ENCODE data around the gene DNAJC30. TPM values are rescaled to one million over a fixed set of nuclear protein-coding genes. Genes with fewer than 3 reads are reported as not detected.
"Not testable (repeated sequence)": the region's sequence is repeated elsewhere in the genome, so short reads cannot be mapped to it uniquely, and the experiment has no call there.

Gene DNAJC30
- total RNA-seq, 2 donors from 2014 or later, result 6.3 to 12.9 TPM

DNA sequence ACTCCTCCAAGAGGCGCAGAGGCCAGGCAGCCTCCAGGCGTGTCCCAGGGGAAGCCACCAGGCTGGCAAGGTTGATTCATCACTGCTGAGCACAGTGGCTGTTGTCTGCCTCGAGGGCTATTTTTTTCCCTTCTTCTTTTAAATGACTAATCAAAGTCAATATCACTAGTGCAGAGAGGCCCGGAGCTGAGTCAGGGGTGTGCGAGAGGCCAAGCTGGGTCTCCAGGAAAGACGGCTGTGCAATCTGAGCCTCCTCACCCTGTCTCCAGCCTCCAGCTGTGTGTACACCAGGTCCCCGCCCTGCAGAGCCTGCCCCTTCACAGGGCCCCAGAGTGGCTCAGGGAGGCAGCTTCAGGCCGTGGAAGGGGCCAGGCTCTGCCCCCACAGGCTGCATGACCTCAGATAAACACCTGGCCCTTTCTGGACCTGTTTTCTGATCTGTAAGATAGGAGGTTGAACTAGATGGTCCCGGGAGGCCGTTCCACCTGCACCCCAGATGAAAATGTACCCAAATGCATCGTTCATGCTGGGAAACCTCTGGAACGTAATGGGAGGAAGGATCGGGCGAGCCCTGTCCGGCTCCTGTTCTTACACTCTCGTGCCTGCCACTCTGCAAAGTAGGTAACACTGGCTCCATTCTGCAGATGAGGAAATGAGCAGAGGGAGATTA is 32.5 kb upstream of the DNAJC30 start:
- Histone ChIP-seq H3K36me3 (no peaks in the 10 kb centered on the region), H3K27me3 (no peaks in the 10 kb centered on the region), H3K27ac (no peak overlapping the region), H3K4me1 (peaks cover 0 to 32% of the 10 kb centered on the region in 2 donors), H3K4me3 (no peak overlapping the region), H3K9me3 (no peaks in the 10 kb centered on the region)
- DNase-seq (ENCODE audit: low spot score), result no peak
- TF ChIP-seq, protein P1, sequence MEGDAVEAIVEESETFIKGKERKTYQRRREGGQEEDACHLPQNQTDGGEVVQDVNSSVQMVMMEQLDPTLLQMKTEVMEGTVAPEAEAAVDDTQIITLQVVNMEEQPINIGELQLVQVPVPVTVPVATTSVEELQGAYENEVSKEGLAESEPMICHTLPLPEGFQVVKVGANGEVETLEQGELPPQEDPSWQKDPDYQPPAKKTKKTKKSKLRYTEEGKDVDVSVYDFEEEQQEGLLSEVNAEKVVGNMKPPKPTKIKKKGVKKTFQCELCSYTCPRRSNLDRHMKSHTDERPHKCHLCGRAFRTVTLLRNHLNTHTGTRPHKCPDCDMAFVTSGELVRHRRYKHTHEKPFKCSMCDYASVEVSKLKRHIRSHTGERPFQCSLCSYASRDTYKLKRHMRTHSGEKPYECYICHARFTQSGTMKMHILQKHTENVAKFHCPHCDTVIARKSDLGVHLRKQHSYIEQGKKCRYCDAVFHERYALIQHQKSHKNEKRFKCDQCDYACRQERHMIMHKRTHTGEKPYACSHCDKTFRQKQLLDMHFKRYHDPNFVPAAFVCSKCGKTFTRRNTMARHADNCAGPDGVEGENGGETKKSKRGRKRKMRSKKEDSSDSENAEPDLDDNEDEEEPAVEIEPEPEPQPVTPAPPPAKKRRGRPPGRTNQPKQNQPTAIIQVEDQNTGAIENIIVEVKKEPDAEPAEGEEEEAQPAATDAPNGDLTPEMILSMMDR (IDR thresholded peaks at IDR 0.05), result no peak

GRCh38 chr7:73713319-73713718 is 30.1 kb upstream of the DNAJC30 start:
- H3K27me3 ChIP-seq; H3K9me3 ChIP-seq; H3K36me3 ChIP-seq; H3K27ac ChIP-seq; DNase-seq (ENCODE audit: low spot score); H3K4me3 ChIP-seq: not testable (repeated sequence)
- H3K4me1 ChIP-seq, result peaks cover 0 to 16% of the 10 kb centered on the region in 2 donors

- no peak overlapping the region for H3K4me3 ChIP-seq
- H3K27ac ChIP-seq, result no peak overlapping the region
- H3K27me3 ChIP-seq, result no peaks in the 10 kb centered on the region
- TF ChIP-seq, protein P1 (IDR thresholded peaks at IDR 0.05), result no peak
- peaks cover 0 to 10% of the 10 kb centered on the region in 2 donors for H3K4me1 ChIP-seq
- H3K9me3 ChIP-seq, result no peaks in the 10 kb centered on the region
- no peak for DNase-seq (ENCODE audit: low spot score)
- H3K36me3 ChIP-seq, result no peaks in the 10 kb centered on the region
Measured at GRCh38 chr7:73712773-73713172, 29.5 kb upstream of the DNAJC30 start.

- Histone ChIP-seq H3K36me3 (no peaks in the 10 kb centered on the region), H3K4me3 (no peak overlapping the region), H3K4me1 (peaks cover 0 to 3% of the 10 kb centered on the region in 2 donors), H3K27me3 (no peaks in the 10 kb centered on the region), H3K9me3 (no peaks in the 10 kb centered on the region), H3K27ac (no peak overlapping the region)
- no peak for DNase-seq (ENCODE audit: low spot score)
- TF ChIP-seq, protein P1 (IDR thresholded peaks at IDR 0.05), result no peak
Measured at GRCh38 chr7:73708961-73709549, 25.8 kb upstream of the DNAJC30 start.

DNA sequence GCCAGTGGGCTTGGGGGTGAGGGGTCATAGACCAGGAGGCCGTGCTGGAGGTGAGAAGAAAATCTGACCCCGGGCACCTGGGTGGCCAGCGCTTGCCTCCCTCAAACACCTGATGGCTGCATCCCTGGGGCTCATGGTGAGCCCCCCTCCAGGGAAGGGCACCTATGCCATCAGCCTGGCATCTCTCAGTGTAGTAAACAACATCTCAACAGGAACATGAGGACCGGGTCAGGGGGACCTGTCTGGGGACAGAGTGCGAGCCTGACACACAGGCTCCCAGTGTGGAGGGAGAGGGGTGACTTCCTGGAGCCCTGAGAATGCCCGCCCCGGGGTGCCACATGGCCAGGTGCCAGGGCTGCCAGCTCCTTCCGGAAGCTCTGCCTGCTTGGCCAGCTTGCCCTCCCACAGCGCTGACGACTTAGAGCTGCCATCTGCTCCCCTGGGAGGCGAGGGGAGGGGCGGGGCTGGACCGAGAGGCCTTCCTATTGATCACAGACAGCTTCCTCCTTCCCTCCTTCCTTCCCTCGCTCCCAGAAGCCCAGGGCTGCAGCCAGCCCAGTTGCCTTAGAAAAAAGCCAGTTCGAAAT is 23.9 kb upstream of the DNAJC30 start:
- DNase-seq (ENCODE audit: low spot score), result no peak
- Histone ChIP-seq H3K9me3 (no peaks in the 10 kb centered on the region), H3K36me3 (no peaks in the 10 kb centered on the region), H3K27me3 (no peaks in the 10 kb centered on the region), H3K4me1 (peaks cover 0 to 9% of the 10 kb centered on the region in 2 donors), H3K4me3 (no peak overlapping the region), H3K27ac (no peak overlapping the region)
- TF ChIP-seq, protein P1 (IDR thresholded peaks at IDR 0.05), result no peak

All from right atrium auricular region (tissue), 2 donors.